ENCODE measurements around the gene DUSP8. TPM values are rescaled to one million over a fixed set of nuclear protein-coding genes. Genes with fewer than 3 reads are reported as not detected.
A peak's percentile ranks its signal among the peaks of the same experiment; 100 is the strongest.
"Not testable (repeated sequence)": the region's sequence is repeated elsewhere in the genome, so short reads cannot be mapped to it uniquely, and the experiment has no call there.

DUSP8 gene
- total RNA-seq: 1 to 10 TPM; 1.9 to 4.8 (median 3.0) TPM

- H3K27me3 ChIP-seq: peaks cover 40% of the 10 kb centered on the region
- no peaks in the 10 kb centered on the region for H3K9me3 ChIP-seq
- peak within 1 kb of the TSS; percentile 49 for H3K27ac ChIP-seq
- peak; percentile 93 to 94 for DNase-seq (ENCODE audit: low spot score in 2 of 2)
- under 1% methylated on average over 38 of the region's 124 CpGs for WGBS
- H3K36me3 ChIP-seq: no peaks in the 10 kb centered on the region
- peaks cover 46% of the 10 kb centered on the region for H3K4me1 ChIP-seq
- H3K4me3 ChIP-seq: peak within 1 kb of the TSS; percentile 57
- TF ChIP-seq, protein P1, sequence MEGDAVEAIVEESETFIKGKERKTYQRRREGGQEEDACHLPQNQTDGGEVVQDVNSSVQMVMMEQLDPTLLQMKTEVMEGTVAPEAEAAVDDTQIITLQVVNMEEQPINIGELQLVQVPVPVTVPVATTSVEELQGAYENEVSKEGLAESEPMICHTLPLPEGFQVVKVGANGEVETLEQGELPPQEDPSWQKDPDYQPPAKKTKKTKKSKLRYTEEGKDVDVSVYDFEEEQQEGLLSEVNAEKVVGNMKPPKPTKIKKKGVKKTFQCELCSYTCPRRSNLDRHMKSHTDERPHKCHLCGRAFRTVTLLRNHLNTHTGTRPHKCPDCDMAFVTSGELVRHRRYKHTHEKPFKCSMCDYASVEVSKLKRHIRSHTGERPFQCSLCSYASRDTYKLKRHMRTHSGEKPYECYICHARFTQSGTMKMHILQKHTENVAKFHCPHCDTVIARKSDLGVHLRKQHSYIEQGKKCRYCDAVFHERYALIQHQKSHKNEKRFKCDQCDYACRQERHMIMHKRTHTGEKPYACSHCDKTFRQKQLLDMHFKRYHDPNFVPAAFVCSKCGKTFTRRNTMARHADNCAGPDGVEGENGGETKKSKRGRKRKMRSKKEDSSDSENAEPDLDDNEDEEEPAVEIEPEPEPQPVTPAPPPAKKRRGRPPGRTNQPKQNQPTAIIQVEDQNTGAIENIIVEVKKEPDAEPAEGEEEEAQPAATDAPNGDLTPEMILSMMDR (IDR thresholded peaks at IDR 0.05): no peak
- TF ChIP-seq POLR2A (IDR thresholded peaks at IDR 0.05) (peak in 1 of 2 donors; percentile 38), EP300 (IDR thresholded peaks at IDR 0.05) (no peak)
Observed at GRCh38 chr11:1572197-1573076, at the start of gene DUSP8. DUSP8 (minus strand) TSS chr11:1572271; CDS start chr11:1565826, 6,445 bp downstream.

GRCh38 chr11:1619449-1619848 is 47.4 kb upstream of the DUSP8 start:
- Histone ChIP-seq H3K4me1 (no peaks in the 10 kb centered on the region), H3K27me3 (peaks cover 22% of the 10 kb centered on the region), H3K36me3 (no peaks in the 10 kb centered on the region), H3K9me3 (no peaks in the 10 kb centered on the region), H3K4me3 (no peak overlapping the region), H3K27ac (no peak overlapping the region)
- no peak for DNase-seq (ENCODE audit: low spot score in 2 of 2)
- 48% methylated on average over 10 of the region's 10 CpGs for WGBS
- no peak for TF ChIP-seq EP300 (IDR thresholded peaks at IDR 0.05)
- TF ChIP-seq POLR2AphosphoS5 (IDR thresholded peaks at IDR 0.05): no peak
- no peak for TF ChIP-seq POLR2A (IDR thresholded peaks at IDR 0.05)
- TF ChIP-seq, protein P1 (IDR thresholded peaks at IDR 0.05): no peak

DNA sequence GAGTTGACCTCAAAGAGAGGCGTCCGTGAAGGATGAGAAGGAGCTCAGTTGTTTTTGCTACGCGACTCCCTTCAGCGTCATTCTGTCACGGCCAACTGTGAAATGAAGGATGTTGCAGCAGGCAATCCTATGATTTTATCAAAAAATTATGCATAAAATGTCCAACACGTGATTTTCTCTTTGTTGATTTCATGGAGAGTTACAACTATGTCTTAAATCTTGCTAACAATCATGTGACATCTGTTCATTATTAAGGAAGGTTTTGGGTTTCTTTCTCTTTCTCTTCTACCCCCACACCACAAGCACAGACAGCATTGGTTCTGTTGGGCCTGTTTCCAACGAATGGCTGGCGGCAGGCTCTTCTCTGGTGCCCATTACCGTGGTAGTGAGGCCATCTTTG is 46.2 kb upstream of the DUSP8 start:
- Histone ChIP-seq H3K4me1 (no peaks in the 10 kb centered on the region), H3K27me3 (peaks cover 22% of the 10 kb centered on the region), H3K27ac (no peak overlapping the region), H3K36me3 (no peaks in the 10 kb centered on the region), H3K4me3 (no peak overlapping the region), H3K9me3 (no peaks in the 10 kb centered on the region)
- WGBS: 62% methylated on average over 10 of the region's 10 CpGs
- DNase-seq (ENCODE audit: low spot score in 2 of 2): no peak
- TF ChIP-seq, protein P1 (IDR thresholded peaks at IDR 0.05): no peak

DNA sequence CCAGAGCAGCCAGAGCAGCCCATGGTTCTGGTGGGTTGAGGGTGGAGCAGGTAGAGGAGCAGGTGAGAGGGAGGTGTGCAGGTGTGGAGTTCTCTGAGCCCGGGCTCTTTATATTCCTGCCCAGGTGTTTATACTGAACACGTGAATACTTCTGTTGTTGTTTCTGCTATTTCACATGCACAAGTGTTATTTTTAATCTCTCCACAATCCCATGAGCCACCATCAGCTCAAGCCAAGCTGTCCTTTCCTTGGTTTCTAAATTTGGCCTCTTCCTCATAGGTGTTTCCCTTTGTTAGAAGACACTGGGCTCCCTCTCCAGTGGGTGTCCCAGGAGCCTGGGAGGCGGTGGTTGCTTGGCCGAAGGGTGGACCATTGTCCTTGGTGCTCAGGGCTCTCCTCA is 36.3 kb upstream of the DUSP8 start, which contains the start of gene KRTAP5-3:
Gene KRTAP5-3, minus strand, starts transcription at position 101 of the 400 bp plus-strand sequence. Its CDS starts 78 bp downstream, at position 23.
- TF ChIP-seq EP300 (IDR thresholded peaks at IDR 0.05) (no peak), POLR2AphosphoS5 (IDR thresholded peaks at IDR 0.05) (no peak), POLR2A (IDR thresholded peaks at IDR 0.05) (no peak)
- TF ChIP-seq, protein P1 (IDR thresholded peaks at IDR 0.05): no peak
- peaks cover 66% of the 10 kb centered on the region for H3K27me3 ChIP-seq
- H3K36me3 ChIP-seq: no peaks in the 10 kb centered on the region
- no peaks in the 10 kb centered on the region for H3K9me3 ChIP-seq
- 61% methylated on average over 4 of the region's 4 CpGs for WGBS
- H3K4me1 ChIP-seq: no peaks in the 10 kb centered on the region
- no peak within 1 kb of the TSS for H3K27ac ChIP-seq
- no peak within 1 kb of the TSS for H3K4me3 ChIP-seq
- DNase-seq (ENCODE audit: low spot score in 2 of 2): no peak

DNA sequence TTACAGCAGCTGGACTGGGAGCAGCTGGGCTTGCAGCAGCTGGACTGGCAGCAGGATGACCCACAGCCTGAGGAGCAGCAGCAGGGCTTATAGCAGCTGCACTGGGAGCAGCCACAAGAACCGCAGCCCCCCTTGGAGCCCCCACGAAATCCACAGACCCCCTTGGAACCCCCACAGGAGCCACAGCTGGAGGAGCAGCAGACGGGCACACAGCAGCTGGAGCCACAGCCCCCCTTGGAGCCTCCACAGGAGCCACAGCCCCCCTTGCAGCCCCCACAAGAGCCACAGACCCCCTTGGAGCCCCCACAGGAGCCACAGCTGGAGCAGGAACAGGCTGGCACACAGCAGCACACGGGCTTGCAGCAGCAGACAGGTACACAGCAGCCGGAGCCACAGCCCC is 35.8 kb upstream of the DUSP8 start:
- not testable (repeated sequence) for H3K36me3 ChIP-seq; H3K27ac ChIP-seq; H3K4me1 ChIP-seq; H3K4me3 ChIP-seq; H3K9me3 ChIP-seq; DNase-seq (ENCODE audit: low spot score in 2 of 2)
- peaks cover 66% of the 10 kb centered on the region for H3K27me3 ChIP-seq
- 40% methylated on average over 1 of the region's 5 CpGs for WGBS

DNA sequence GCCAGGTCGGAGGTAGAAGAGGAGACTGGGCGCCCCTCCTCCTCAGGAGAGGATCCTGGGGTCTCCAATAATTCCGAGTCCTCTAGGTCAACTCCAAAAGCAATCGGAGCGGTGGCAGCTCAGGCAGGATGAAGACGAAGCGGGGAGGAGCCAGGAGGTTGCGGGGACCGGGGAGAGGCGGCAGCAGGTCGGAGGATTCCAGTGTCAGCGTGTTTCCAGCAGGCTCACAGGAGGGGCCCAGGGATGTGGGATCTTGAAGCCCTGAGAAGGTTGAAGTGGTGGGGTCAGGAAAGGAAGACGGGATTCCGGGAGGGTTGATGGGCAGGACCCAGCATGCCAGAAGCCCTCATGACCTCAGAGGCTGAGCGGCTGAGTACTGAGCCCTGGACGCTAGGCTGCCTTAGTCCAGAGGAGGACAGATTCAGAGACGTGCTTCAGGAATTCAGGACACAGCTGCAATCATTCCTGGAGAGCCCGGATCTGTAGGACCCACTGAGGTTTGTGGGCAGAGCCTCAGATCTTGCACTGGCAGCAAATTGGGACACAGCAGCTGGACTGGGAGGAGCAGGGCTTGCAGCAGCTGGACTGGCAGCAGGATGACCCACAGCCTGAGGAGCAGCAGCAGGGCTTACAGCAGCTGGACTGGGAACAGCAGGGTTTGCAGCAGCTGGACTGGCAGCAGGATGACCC is 35.2 kb upstream of the DUSP8 start:
- H3K36me3 ChIP-seq; H3K4me3 ChIP-seq; H3K27ac ChIP-seq; H3K4me1 ChIP-seq; H3K9me3 ChIP-seq; DNase-seq (ENCODE audit: low spot score in 2 of 2): not testable (repeated sequence)
- peaks cover 66% of the 10 kb centered on the region for H3K27me3 ChIP-seq
- 35% methylated on average over 18 of the region's 18 CpGs for WGBS

GRCh38 chr11:1605923-1606322 is 33.9 kb upstream of the DUSP8 start:
- WGBS: 85% methylated on average over 13 of the region's 13 CpGs
- not testable (repeated sequence) for DNase-seq (ENCODE audit: low spot score in 2 of 2); H3K4me1 ChIP-seq; H3K36me3 ChIP-seq; H3K9me3 ChIP-seq; H3K4me3 ChIP-seq; H3K27ac ChIP-seq
- H3K27me3 ChIP-seq: peaks cover 62% of the 10 kb centered on the region

All from suprapubic skin (tissue), 4 donors.